ENCODE results near the gene KAZN.

The KAZN gene

GRCh38 chr1:14718476-14718875 lies 120.0 kb downstream of the KAZN start:
- DNase-seq: no peak

DNA sequence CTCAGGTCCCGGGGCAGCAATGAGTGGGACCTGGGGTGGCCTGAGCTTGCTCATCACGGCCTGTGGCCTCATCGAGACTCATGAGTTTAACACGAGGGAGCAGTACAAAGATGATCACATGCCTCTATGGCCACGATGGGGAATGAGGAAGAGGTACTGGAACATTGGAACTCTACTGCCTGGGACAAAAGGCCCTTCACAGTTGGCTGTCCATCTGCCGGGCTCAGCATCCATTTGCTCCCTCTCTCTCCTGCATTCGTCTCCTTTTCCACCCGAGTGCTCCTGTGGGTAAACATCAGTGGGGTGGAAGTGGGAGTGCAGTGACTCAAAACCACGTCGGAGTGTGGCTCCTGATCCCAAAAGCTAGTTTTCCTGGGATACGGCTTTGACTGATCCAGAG lies 124.9 kb downstream of the KAZN start:
- DNase-seq: no peak

DNA sequence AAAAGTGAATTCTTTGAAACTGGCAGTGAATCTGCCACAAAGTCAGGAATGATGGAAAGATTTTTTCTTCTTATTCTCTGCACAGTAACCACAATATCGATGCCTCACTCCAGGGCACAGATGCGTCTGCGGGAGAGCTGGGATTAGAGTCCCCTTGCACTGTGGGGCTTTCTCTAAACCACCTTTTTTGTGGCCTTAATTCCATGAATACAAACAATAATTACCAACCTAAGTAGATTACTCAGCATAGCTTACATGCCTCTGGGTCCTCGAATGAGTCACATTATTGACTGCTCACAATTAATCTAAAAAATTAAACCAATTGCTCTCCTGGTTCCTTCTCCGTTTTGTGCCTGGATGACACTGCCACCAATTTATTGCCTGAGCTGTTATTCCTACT lies 125.8 kb downstream of the KAZN start:
- DNase-seq: no peak

- DNase-seq: no peak
These were observed 126.2 kb downstream of the KAZN start for GRCh38 chr1:14724678-14725077.

DNA sequence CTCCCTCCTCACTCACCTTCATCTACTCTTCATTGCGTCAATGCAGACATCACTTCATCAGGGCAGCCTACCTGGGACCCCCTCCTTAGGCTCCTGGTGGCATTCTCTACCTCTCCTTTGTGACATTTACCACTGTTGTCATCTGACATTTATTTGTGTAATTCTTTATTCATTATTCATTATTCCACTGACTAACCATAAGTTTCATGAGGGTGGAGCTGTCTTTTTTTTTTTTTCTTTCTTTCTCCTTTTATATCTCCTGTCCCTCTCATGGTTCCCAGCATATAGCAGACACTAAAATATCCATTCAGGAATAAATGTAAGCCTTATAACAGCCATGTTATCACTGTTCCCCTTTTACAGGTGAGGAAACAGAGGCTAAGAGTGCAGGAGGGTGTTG lies 126.8 kb downstream of the KAZN start:
- DNase-seq: no peak

GRCh38 chr1:14725695-14726094 lies 127.2 kb downstream of the KAZN start:
- DNase-seq: no peak

GRCh38 chr1:14726606-14727005 lies 128.1 kb downstream of the KAZN start:
- no peak for DNase-seq

GRCh38 chr1:14728516-14728915 lies 130.0 kb downstream of the KAZN start:
- no peak for DNase-seq

- no peak for DNase-seq
These were observed 134.2 kb downstream of the KAZN start for GRCh38 chr1:14732728-14733047.

DNA sequence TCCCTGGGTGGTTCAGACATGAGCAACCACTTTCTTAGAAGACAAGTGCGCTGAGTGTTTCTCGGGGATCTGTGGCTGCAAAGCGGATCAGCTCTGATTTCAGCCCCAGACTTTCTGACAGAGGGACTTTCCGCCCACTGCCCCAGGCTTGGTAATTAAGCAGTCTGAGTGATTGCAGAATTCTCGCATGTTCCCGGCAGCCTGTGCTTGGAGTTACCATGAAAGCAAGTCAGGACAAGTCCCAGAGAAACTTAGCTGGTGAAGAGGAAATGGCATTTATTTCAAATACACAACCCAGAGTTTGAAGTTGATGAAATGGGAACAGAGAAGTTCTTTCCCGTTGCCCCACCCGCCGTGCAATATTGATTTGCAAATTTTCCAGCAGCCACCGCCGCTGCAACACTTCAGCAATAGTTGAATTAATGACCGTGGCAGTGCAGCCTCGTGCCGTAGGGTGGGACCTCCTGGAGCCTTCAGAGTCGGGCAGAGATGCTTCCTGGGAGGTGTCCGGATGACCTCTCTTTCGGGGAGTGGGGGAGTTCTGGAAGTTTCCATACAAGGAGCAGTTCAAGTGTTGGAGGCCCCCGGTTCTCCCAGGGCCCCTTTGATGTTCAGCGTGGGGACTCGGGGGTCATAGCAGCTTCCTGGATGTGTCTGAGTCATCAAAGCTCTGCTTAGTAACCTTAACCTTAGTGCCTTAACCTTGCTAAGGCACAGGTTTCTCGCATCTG lies 134.7 kb downstream of the KAZN start:
- no peak for DNase-seq

- DNase-seq: no peak
These were observed 135.3 kb downstream of the KAZN start for GRCh38 chr1:14733779-14734140.

DNA sequence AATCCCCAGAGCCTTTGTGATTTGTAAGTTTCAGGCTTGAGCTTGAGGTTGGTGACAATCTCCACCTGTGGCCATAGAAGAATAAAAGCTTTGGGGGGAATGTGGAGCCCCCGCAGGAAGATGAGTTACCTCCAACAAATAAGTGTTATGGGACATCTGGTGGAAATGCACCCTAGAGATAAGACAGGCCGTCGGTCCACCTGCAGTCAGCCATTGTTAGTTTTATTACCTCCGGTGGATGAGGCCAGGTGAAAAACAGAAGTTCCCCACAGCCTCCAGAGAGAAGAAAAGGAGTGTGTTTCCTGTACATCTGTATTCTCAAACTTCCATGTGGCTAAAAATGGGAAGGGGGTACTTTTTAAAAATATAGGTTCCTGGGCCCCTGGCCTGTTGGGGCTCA lies 137.4 kb downstream of the KAZN start:
- DNase-seq: no peak

- DNase-seq: no peak
These were observed 139.1 kb downstream of the KAZN start for GRCh38 chr1:14737561-14738094.

DNA sequence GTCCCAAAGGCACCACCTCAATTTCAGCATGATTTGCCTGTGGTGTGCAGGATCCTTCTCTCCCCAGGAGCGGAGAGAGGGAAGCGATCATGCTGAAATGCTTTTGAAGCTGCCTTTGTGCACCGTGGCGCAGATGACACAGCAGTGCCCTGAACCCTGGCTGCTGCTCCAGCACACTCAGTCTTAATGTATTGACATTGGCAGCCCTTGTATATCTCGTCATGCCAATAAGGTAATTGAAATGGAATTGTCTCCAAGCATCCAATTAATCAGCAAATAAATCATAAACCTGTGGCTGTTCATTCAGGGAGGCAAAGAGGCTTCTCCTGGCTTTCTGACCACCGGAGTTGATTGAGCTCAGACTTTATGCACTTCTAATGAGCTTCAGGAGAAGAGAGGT lies 139.8 kb downstream of the KAZN start:
- no peak for DNase-seq

- no peak for DNase-seq
These were observed 140.2 kb downstream of the KAZN start for GRCh38 chr1:14738647-14739046.

- DNase-seq: no peak
These were observed 140.8 kb downstream of the KAZN start for GRCh38 chr1:14739082-14739832.

DNA sequence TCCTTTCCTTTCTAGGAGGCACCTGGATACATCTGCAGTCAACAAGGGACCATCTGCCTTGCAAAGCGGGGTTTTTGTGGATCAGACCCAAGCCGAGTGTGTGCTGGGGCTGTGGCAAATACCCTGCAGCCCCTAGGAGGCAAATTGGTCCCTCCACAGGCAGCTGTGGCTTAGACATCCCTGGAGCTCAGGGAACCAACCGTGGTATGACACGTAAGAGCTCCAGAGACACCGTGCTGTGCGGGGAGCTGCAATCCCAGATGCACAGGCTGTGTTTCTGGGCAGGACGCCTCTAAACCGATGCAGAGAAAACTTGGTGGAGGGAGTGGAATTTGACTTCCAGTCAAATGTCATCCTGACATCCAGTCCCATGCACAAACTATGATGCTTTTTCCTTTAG lies 141.5 kb downstream of the KAZN start:
- no peak for DNase-seq

- DNase-seq: no peak
These were observed 142.6 kb downstream of the KAZN start for GRCh38 chr1:14741082-14741481.

- no peak for DNase-seq
These were observed 143.0 kb downstream of the KAZN start for GRCh38 chr1:14741532-14741931.

DNA sequence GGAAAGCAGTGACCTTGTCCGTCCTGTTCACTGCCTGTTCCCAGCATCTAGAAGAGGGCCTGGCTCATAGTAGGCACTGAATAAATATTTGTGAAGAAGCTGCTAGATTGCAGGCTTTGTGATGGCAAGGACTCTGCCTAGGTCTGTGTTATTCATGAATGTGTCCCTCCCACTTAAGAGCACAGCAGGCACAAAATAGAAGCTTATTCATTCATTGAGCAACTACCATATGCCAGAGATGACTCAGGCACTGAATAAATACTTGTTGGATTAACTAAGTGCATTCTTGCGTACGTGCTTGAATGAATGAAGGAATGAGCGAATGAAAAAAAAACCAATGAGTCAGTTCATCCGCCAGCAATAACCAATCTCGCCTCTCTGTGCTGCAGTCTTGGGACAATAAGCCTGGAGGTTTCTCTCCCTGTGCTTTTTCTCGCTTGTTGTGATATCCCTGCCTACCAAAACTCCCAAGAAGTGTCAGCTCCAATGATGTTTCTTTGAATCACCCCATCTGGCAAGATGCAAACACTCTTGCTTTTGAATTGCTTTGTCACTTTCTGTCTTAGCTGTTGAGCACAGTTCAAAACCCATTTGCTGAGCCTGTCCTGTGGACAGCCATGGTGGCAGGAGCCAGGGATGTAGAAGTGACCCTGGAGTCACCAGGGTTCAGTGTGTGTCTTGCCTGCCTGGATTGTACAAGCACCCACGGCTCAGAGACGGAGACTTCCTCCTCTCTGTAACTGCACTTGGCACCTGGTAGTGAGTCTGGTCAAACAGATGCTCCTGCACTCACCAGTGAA lies 143.9 kb downstream of the KAZN start:
- DNase-seq: no peak

DNA sequence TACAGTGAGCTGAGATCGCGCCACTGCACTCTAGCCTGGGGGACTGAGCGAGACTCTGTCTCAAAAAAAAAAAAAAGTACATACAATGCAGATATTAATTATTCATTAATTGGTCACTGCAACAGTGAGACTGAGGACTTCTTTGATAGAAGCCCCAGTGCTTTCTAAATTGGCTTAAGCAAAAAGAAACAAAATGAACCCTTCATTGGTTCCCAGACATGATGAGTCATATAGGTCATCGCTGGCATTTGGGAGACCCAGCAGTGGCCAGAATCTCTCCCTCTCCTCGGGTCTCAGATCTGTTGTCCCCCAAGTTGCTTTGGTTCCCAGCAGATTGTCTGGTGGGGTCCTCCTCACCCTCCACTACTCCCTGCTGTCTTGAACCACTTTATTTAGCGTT lies 144.9 kb downstream of the KAZN start:
- DNase-seq: no peak

DNA sequence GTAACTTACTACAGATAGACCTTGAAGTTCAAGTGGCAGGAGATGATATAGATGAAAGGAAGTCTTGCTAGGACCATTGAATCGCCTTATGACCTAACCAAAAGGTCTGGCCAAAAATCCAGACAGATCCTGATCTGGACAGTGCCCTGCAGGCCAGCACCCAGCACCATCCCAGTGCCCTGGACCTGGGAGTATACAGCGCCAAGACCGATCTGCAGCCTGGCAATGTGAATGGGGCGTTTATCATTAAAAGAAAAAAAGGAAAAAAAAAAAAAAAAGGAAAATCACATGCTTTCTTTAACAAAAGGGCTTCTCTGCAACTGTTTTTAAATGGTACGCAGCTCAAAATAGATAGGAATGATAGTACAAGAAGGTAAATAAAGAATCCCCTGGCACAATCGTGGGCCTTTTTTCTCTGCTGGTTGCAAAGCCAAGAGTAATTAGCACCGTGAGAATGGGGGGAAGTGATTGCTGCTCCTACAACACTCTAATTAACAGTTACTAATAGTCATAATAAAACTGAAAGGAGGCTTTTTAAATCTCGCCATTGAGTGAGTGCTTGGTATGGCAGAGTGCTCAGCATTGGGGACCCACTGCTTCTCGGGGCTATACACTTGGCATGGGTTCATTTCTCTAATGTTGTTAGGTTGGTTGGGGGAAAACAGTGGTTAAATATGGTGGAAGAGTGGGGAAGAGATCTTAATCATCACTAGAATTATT lies 146.7 kb downstream of the KAZN start:
- DNase-seq: no peak

DNA sequence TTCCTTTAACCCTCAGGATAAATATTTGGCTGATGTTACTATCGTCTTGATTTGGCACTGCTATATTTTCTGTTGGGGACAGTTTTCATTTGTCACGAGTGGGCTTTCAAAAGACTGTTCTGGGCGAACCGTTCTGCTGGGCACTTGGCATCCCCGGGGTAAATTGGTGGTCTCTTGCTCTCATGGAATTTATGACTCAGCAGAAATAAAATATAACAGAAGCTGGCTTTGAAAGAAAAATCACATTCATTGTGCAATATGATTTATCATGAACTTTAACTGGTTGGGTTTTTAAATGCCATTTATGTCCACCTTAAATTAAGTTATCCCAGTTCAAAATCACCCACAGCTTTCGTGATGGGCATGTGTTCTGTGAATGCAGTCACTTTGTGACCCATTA lies 147.3 kb downstream of the KAZN start:
- no peak for DNase-seq

Measured in CD4-positive, alpha-beta T cell treated with Interleukin-12 subunit alpha and Interleukin-12 subunit beta, for 1 hour (primary cell).